Endothelial cell of hepatic sinusoid (primary cell): Measurements from ENCODE around the gene RYR1.

ENCODE experiments used
- in situ Hi-C: cut with HindIII; loops from 2 replicates; pipeline ENCODE4 v1.10.0; 2017; ENCODE audit warnings: low sequenced_read_pairs

RYR1 gene

GRCh38 chr19:38634757-38635482 is 201.4 kb downstream of the RYR1 start:
- in situ Hi-C loops = no loop called here

DNA sequence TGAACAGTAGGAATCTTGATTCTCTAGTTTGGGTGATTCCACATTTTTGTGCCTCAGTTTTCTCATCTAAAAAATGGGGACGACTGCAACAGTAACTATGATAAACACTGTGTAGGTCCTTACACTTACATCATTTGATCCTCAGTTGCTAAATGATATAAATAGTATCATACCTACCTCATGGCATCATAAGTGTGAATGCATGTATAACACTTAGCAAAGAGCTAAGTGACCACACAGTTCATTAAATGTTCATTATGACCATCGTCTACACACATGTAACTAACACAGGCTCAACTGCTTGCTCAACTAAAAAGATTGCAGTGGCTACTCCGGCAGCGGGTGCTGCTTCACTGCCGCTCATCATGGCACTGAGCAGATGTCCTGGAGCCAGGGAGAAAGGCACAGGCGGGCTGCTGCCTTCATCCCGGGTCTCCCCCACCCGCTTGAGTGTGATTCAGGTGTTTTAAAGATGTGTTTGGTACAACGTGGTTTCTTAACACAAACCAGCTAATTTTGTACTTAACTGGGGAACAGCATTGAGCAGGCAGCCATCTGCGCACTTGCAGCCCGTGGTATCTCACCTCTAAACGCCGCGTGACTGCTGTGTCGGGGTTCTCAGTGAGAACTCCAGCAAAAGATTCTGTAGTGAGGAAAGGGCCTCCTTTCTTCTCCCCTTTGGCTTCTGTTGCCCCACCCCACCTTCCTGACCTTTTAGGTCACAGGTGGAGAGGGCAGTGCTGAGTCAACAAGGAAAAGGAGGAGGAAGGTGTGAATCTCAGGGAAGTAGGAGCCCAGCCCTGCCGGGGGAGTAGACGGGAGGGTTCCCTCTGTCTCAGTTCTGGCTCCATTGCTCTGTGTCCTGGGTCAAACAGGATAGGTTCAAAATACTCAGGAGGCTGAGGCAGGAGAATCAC is 202.2 kb downstream of the RYR1 start:
- in situ Hi-C loops = no loop called here
